ENCODE data around the gene UBR1.

GRCh38 chr15:42920519-42921341 is 185.1 kb downstream of the UBR1 start, which contains the start of gene TTBK2:
- TF ChIP-seq CTCF (conservative IDR thresholded peaks at IDR 0.05 in 1 of 2, IDR thresholded peaks at IDR 0.05 in 1 of 2; ENCODE audit: low read depth in 1 of 2, low read length in 2 of 2) (no peak), EZH2 (IDR thresholded peaks at IDR 0.05; ENCODE audit: low read length, missing control alignments) (no peak)
